IPS-15b (cell line): ENCODE measurements around the gene ERC2.

Source experiments
- H3K27me3 ChIP-seq: one replicate; pipeline ENCODE4 v1.6.1; 2013; ENCODE audit warnings: low read length; ENCODE audit not compliant: control insufficient read depth, insufficient read depth
- H3K36me3 ChIP-seq: one replicate; pipeline ENCODE4 v1.6.1; 2013; ENCODE audit warnings: low read length; ENCODE audit not compliant: control insufficient read depth, insufficient read depth
- H3K4me1 ChIP-seq: one replicate; pipeline ENCODE4 v1.6.1; 2013; ENCODE audit warnings: mild to moderate bottlenecking, low read length; ENCODE audit not compliant: control insufficient read depth, insufficient read depth
- H3K4me3 ChIP-seq: one replicate; pipeline ENCODE4 v1.5.1; 2013; ENCODE audit warnings: low read depth, low read length
- H3K9ac ChIP-seq: one replicate; pipeline ENCODE4 v1.6.1; 2013; ENCODE audit warnings: low read depth, mild to moderate bottlenecking, low read length
- H3K9me3 ChIP-seq: one replicate; pipeline ENCODE4 v1.6.1; 2013; ENCODE audit warnings: mild to moderate bottlenecking, low read length; ENCODE audit not compliant: control insufficient read depth, insufficient read depth

The ERC2 gene

DNA sequence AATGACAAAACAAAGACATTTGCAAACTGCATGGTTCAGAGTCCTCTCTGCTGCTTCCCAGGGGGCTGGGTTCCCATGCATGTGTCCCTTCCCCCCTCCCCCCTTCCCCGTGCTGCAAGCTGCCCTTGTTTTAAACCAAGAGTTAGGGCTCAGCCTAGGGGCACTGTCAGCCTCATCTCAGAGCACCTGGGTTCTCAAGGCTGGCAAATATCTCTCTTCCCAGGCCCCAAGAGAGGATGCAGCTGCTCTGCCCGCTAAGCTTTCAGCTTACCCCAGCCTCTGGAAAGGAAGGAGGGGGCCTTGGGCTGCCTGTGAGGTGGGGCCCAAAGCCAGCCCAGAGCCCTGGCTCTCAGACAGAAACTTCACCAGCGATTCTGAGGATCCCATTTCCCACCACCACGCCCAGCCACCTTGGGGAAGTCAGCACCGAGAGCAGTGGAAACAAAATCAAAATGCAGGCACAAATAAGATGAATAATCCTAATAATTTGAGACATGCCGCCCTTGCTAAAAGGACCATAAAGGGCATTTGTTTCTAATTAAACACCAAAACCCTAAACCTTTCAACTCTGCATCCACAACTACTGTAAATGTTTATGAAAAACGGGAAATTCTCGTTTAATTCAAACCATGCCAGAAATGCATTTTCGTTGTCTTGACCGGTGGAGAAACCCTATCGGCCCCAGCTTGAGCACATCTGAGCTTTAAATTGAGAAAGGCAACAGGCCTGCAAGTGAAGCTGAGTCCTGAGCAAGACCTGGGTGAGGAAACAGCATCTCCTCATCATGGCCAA, 913.4 kb downstream of the ERC2 start:
- Histone ChIP-seq H3K4me3 (no peak overlapping the region), H3K4me1 (peaks cover 27% of the 10 kb centered on the region), H3K9ac (no peak overlapping the region), H3K9me3 (no peaks in the 10 kb centered on the region), H3K27me3 (no peaks in the 10 kb centered on the region), H3K36me3 (no peaks in the 10 kb centered on the region)

DNA sequence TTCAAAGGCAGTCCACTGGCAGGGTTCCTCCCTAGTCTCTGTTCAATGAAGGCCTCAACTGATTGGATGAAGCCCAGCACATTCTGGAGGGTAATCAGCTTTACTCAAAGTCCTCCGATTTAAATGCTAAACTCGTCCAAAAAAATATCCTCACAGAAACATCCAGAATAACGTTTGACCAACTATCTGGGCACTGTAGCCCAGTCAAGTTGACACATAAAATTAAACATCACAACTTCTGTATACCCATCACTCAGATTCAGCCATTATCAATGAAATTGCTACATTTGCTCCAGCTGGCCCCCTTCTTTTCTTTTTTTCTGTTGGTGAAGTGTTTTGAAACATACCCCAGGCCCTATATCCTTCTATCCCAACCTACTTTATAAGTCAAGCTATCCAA, 916.6 kb downstream of the ERC2 start:
- no peak overlapping the region for H3K9ac ChIP-seq
- H3K4me1 ChIP-seq: peaks cover 31% of the 10 kb centered on the region
- no peaks in the 10 kb centered on the region for H3K27me3 ChIP-seq
- H3K9me3 ChIP-seq: no peaks in the 10 kb centered on the region
- no peaks in the 10 kb centered on the region for H3K36me3 ChIP-seq
- H3K4me3 ChIP-seq: no peak overlapping the region

DNA sequence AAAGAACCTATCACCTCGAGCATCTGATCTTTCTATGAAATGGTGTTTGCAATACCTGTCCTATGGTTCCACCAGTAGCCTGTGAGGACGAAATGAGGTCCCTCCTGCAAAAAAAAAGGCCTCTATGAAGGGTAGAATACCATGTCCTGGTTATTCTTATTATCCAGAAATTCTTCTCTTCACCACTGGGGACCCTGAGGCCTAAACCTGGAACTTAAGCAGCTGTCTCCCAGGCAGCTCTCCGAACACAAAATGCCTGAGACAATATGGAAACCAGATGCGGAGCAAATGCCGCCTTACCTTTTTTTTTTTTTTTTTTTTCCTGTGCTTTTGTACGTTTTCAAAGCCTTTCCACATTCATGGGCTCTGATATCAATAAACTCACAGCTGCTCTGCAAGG, 919.1 kb downstream of the ERC2 start:
- H3K9ac ChIP-seq: no peak overlapping the region
- peaks cover 13% of the 10 kb centered on the region for H3K4me1 ChIP-seq
- H3K36me3 ChIP-seq: no peaks in the 10 kb centered on the region
- H3K27me3 ChIP-seq: no peaks in the 10 kb centered on the region
- no peaks in the 10 kb centered on the region for H3K9me3 ChIP-seq
- H3K4me3 ChIP-seq: no peak overlapping the region

DNA sequence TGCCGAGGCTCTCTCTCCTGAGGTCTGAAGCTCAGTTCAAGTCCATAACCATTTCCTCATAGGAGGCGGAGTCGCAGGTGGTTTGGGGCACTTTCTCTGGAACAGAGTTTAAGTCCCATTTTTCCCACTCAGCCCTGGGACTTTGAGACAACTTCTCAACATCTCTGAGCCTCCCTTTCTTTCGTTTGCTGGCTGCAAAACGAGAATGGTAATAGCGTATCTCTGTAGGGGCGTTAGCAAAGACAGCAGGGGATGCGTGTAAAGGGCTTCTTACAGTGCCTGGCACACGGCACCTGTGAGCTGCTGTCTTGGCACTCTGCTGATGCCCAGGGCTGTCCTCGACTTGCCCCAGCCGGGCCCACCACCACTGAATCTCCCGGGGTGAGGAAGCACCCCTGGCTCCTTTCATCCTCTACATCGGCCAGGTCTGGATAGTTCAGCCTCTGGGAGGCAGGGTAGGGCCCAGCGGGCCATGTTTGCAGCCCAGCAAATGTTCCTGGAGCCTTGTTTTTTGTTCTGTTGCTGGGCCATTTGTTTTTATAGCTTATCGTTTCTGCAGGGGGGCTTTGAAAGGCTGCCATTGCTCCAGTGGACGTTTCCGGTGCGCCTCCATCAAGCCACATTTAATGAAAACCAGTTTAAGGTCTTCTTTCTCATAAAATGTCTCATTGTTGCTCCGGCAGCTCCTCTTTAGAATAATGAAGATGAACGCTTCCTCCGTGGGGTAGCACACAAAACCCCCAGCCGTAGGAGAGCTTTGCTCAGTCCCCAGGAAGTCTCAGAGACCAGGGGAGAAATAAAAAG, 921.2 kb downstream of the ERC2 start:
- H3K4me3 ChIP-seq: no peak overlapping the region
- H3K36me3 ChIP-seq: no peaks in the 10 kb centered on the region
- H3K4me1 ChIP-seq: peaks cover 9% of the 10 kb centered on the region
- no peaks in the 10 kb centered on the region for H3K27me3 ChIP-seq
- H3K9me3 ChIP-seq: no peaks in the 10 kb centered on the region
- H3K9ac ChIP-seq: no peak overlapping the region

DNA sequence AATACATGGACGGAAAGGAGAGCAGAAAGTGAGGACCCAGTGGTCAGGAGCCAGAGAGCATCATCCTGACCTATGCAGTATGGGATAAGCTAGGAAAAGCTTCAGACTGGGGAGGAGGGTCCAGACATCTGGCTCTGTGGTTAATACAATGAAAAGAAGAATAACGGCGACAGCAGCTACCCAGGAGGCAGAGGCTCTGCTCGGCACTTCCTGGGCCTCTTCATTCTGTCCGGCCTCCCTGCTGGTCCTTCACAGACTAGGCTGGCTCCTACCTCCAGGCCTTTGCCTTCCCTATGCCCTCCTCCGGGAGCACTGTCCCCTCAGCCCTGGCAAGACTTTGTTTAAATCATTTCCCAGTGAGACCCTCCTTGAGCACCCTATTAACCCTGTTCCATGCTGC, 922.3 kb downstream of the ERC2 start:
- Histone ChIP-seq H3K4me3 (no peak overlapping the region), H3K36me3 (no peaks in the 10 kb centered on the region), H3K4me1 (peaks cover 15% of the 10 kb centered on the region), H3K9ac (no peak overlapping the region), H3K9me3 (no peaks in the 10 kb centered on the region), H3K27me3 (no peaks in the 10 kb centered on the region)

DNA sequence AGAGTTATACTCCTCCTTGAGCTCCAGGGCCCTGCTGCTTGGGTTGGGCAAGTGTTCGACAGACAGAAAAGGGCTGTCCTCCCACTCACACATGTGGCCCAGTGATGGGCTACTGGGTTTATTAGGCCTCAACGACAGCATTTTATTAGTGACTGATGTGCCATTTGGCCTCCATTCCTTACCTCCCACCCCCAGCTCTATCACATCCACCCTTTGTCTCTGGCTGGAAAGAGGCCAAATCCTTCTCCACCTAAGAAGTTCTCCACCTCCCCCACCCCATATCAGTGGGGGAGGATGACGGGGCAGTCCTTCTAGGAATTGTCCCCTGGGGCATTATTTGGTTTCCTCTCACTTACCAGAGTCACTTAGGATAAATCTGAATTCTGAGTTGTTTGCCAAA, 924.0 kb downstream of the ERC2 start:
- Histone ChIP-seq H3K4me3 (no peak overlapping the region), H3K4me1 (peaks cover 21% of the 10 kb centered on the region), H3K9me3 (no peaks in the 10 kb centered on the region), H3K27me3 (no peaks in the 10 kb centered on the region), H3K36me3 (no peaks in the 10 kb centered on the region), H3K9ac (no peak overlapping the region)

DNA sequence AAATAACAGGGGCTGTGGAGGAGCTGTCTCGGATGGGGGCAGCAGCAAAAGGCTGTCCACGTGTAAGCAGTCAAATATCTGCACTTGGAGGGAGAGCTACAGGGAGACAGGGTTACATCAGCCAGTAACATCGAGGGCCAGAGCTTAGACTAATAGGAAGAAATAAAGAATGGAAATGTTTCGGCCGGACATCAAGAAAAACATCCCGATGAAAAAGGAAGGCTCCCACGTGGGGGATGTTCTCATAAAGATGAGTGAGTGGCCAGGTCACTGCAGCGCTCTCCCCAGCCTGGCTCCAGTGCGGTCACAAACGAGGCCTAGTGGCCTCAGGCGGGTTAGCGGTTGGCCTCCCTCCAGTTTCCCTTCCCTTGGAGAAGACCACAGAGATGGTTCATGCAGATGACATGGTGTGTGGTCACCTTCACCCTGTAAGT, 925.1 kb downstream of the ERC2 start:
- Histone ChIP-seq H3K4me1 (peaks cover 29% of the 10 kb centered on the region), H3K36me3 (no peaks in the 10 kb centered on the region), H3K9ac (no peak overlapping the region), H3K4me3 (no peak overlapping the region), H3K27me3 (no peaks in the 10 kb centered on the region), H3K9me3 (no peaks in the 10 kb centered on the region)

DNA sequence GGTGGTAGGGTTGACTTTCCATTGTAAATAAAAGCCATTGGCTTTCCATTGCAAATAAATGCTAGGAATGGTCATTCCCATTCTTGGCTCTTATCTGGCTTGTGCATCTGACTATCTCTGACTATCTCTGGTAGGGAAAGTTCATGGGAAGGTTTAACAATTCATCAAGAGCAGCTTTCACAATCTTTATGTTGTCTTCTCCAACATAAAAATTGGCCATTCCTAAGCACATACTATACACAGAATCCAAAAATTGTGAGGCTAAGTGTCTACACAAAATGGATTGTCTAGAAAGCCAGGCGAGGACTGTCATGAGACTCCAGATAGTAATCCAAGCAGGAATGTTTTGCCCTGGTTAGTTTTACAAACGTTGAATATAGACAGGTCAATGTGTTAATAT, 926.8 kb downstream of the ERC2 start:
- Histone ChIP-seq H3K4me3 (no peak overlapping the region), H3K9me3 (no peaks in the 10 kb centered on the region), H3K27me3 (no peaks in the 10 kb centered on the region), H3K4me1 (peaks cover 27% of the 10 kb centered on the region), H3K36me3 (no peaks in the 10 kb centered on the region), H3K9ac (no peak overlapping the region)

DNA sequence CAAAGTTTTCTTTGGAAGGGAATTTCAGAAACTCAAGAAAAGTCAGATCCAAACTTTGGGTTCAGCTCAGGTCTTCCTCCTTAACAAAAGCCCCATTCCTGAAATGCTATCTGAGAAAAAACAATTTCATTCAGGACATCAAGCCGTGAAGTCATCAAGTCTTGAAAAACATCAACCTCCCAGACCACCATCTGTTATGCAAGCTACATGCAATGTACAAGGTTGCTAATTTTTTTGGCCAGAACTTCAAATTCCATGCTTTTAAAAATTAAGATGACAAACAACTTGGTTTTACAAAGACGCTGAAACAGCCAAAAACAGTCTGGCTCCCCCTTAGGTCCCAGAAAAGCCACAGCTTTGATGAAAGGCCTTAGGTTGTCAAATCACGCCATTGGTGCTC, 927.3 kb downstream of the ERC2 start:
- Histone ChIP-seq H3K4me3 (no peak overlapping the region), H3K36me3 (no peaks in the 10 kb centered on the region), H3K27me3 (no peaks in the 10 kb centered on the region), H3K9me3 (no peaks in the 10 kb centered on the region), H3K4me1 (peaks cover 25% of the 10 kb centered on the region), H3K9ac (no peak overlapping the region)

DNA sequence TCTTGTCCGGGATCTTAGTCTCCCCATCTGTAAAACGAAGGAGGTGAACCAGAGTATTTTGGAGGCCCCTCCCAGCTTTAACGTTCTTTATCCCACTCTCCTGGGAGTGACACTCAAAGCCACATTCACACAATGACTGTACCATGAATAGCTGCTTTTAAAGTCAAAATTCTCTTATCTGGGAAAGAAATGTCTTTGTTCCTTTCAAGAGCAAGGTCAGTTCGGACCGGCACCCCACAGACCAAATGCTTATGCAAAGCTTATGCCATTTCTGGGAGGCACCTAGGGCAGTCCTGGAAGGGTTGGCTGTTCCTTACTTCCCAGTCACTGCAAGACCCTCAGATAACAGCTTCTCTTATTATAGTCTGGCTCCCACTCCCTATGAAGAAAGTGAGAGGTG, 927.7 kb downstream of the ERC2 start:
- H3K9me3 ChIP-seq: no peaks in the 10 kb centered on the region

DNA sequence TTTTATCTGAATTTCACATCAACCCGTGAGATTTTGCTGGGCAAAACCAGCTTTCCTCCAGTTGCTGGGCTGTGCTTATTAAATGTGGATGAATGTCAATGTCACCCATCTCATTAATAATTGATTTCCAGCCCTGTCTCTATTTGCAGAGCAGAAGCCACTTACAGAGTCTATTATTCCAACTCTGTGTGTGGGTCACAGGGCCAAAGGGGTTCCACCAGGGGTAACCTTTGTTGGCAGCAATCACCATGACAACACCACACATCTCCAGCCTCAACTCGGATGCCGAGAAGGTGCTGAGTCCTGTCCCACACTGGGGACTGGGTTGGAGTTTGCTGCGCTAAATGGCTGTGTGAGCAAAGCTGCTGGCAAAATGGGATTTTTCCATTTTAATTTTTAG, 930.1 kb downstream of the ERC2 start:
- Histone ChIP-seq H3K4me3 (no peak overlapping the region), H3K4me1 (peaks cover 25% of the 10 kb centered on the region), H3K36me3 (no peaks in the 10 kb centered on the region), H3K9me3 (no peaks in the 10 kb centered on the region), H3K9ac (no peak overlapping the region), H3K27me3 (no peaks in the 10 kb centered on the region)

More for the DNA sequence above, 927.7 kb downstream of the ERC2 start:
- Histone ChIP-seq H3K4me3 (no peak overlapping the region), H3K27me3 (no peaks in the 10 kb centered on the region), H3K4me1 (peaks cover 25% of the 10 kb centered on the region), H3K9ac (no peak overlapping the region), H3K36me3 (no peaks in the 10 kb centered on the region)

DNA sequence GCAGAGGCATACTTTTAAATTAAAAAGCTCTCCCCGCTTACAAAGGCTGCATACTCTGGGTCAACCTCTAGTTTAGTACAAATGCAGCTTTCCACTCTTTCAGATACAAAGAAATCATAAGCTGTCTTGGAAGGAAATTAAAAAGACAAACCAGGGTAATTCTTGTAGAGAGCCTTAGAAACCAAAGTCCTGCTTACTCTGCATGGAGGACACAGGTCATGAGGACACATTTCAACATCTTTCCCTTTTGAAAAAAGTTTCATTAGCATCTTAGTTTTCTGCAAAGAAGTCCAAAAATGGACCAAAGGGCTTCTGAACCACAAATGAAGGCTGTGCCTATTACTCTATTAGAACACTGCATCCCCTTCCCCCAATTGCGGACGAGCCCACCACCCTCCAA, 930.7 kb downstream of the ERC2 start:
- no peaks in the 10 kb centered on the region for H3K27me3 ChIP-seq
- H3K4me3 ChIP-seq: no peak overlapping the region
- H3K9ac ChIP-seq: no peak overlapping the region
- no peaks in the 10 kb centered on the region for H3K36me3 ChIP-seq
- no peaks in the 10 kb centered on the region for H3K9me3 ChIP-seq
- H3K4me1 ChIP-seq: peaks cover 25% of the 10 kb centered on the region
